Uterus (tissue), 2 donors: ENCODE data around the gene TTLL3.

ENCODE experiments used
- CTCF ChIP-seq, 4 experiments: fragments of 200-600 bp in 2 of 4; fragments of 450-650 bp in 2 of 4; sonication (generic) in 2 of 4; IDR thresholded peaks; one replicate each; pipeline ENCODE4 v1.5.1; 2016 to 2019; ENCODE audit warnings: antibody characterized with exemption in 4 of 4, mild to moderate bottlenecking in 2 of 4, moderate library complexity in 1 of 4
- POLR2A ChIP-seq, 2 donors: fragments of 450-650 bp; IDR thresholded peaks; one replicate each; pipeline ENCODE4 v1.6.1; 2016; ENCODE audit warnings: antibody characterized with exemption in 2 of 2, mild to moderate bottlenecking in 1 of 2, moderate library complexity in 1 of 2

GRCh38 chr3:9770276-9770812 is 39.7 kb upstream of the TTLL3 start:
- no peak for TF ChIP-seq CTCF (IDR thresholded peaks at IDR 0.05)
- TF ChIP-seq POLR2A (IDR thresholded peaks at IDR 0.05) = no peak
